Stimulated activated naive B cell treated with anti-CD40 and anti-IgM and Interleukin-4, amounts not matched to agents 10 μg/mL and 1 μg/mL and 100 μg/mL, for 72 hours (primary cell): ENCODE data around the gene GABRG3.

Source experiments
- ATAC-seq, 2 donors: fragments of 150-1000 bp; cut with Tn5 transposase; replicated peaks; 2 replicates each; pipeline ENCODE4 v1.10.0; 2021; ENCODE audit warnings: moderate library complexity in 1 of 2
- DNase-seq: peaks from one replicate; pipeline ENCODE4 v3.0.0; 2021
- H3K27ac Mint-ChIP-seq: one replicate; pipeline ENCODE4 v1.8.0; 2022; ENCODE audit warnings: mild to moderate bottlenecking, mixed read lengths
- H3K27me3 Mint-ChIP-seq, 2 donors: one replicate each; pipeline ENCODE4 v1.8.0; 2022; ENCODE audit warnings: mixed read lengths in 2 of 2
- H3K36me3 Mint-ChIP-seq, 2 donors: one replicate each; pipeline ENCODE4 v1.8.0; 2022; ENCODE audit warnings: mixed read lengths in 2 of 2, mild to moderate bottlenecking in 1 of 2
- H3K4me1 Mint-ChIP-seq, 2 donors: one replicate each; pipeline ENCODE4 v1.8.0; 2022; ENCODE audit warnings: mixed read lengths in 2 of 2, mild to moderate bottlenecking in 1 of 2
- H3K4me3 Mint-ChIP-seq, 2 donors: one replicate each; pipeline ENCODE4 v1.8.0; 2022; ENCODE audit warnings: mild to moderate bottlenecking in 2 of 2, mixed read lengths in 2 of 2, moderate library complexity in 1 of 2
- H3K9me3 Mint-ChIP-seq, 2 donors: one replicate each; pipeline ENCODE4 v1.8.0; 2022; ENCODE audit warnings: mixed read lengths in 2 of 2, mild to moderate bottlenecking in 1 of 2

GABRG3 gene

GRCh38 chr15:27123291-27123690 lies 152.3 kb downstream of the GABRG3 start:
- Mint-ChIP-seq H3K4me1 (no peaks in the 10 kb centered on the region), H3K36me3 (no peaks in the 10 kb centered on the region), H3K27me3 (no peaks in the 10 kb centered on the region), H3K27ac (no peak overlapping the region), H3K9me3 (peaks cover 9 to 16% of the 10 kb centered on the region in 2 donors), H3K4me3 (no peak overlapping the region)
- DNase-seq (no peak), ATAC-seq (no peak)

- Mint-ChIP-seq H3K27me3 (no peaks in the 10 kb centered on the region), H3K36me3 (no peaks in the 10 kb centered on the region), H3K9me3 (peaks cover 9 to 16% of the 10 kb centered on the region in 2 donors), H3K4me1 (no peaks in the 10 kb centered on the region), H3K27ac (no peak overlapping the region), H3K4me3 (no peak overlapping the region)
- ATAC-seq (no peak), DNase-seq (no peak)
These were observed 152.8 kb downstream of the GABRG3 start for GRCh38 chr15:27123808-27124207.

GRCh38 chr15:27124287-27124871 lies 153.4 kb downstream of the GABRG3 start:
- Mint-ChIP-seq H3K36me3 (no peaks in the 10 kb centered on the region), H3K4me3 (no peak overlapping the region), H3K9me3 (peaks cover 7 to 16% of the 10 kb centered on the region in 2 donors), H3K27me3 (no peaks in the 10 kb centered on the region), H3K27ac (no peak overlapping the region), H3K4me1 (no peaks in the 10 kb centered on the region)
- DNase-seq (no peak), ATAC-seq (no peak)

DNA sequence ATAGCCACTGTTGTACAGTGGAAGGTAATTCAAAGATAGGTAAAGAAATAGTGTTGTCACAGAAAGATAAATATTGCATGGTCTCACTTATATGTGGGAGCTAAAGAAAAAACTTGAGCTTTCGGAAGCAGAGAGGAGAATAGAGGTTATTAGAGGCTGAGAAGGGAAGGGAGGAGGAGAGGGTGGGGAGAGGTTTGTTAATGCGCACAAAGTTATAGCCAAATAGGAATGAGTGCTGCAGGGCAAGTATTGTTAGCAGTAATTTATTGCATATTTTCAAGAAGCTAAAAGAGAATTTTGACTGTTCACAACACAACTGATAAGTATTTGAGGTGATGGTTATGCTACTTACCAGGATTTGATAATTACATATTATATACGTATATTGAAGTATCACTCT lies 154.2 kb downstream of the GABRG3 start:
- Mint-ChIP-seq H3K36me3 (no peaks in the 10 kb centered on the region), H3K4me3 (no peak overlapping the region), H3K27ac (no peak overlapping the region), H3K27me3 (no peaks in the 10 kb centered on the region), H3K9me3 (peaks cover 7 to 16% of the 10 kb centered on the region in 2 donors), H3K4me1 (no peaks in the 10 kb centered on the region)
- DNase-seq, result no peak
- ATAC-seq, result no peak

DNA sequence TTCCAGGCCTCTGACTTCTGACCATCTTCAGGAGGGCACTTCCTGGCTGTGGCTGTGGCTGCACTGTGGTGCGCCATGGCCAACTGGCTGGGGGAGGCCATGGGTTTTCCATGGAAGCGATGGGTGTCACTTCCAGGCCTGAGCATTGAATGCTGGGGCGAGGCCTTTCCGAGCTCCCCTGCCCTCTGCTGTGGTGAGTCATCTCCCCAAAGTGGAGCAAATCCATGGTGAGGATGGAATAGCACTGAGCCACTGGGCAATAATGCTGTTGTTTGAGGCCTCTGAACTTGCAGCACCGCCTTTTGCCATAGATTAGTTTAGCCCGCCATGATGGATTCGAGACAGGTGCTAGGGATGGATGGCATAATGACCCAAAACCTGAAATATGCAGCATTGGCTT lies 155.5 kb downstream of the GABRG3 start:
- no peak for DNase-seq
- Mint-ChIP-seq H3K27me3 (no peaks in the 10 kb centered on the region), H3K9me3 (peaks cover 13 to 20% of the 10 kb centered on the region in 2 donors), H3K27ac (no peak overlapping the region), H3K36me3 (no peaks in the 10 kb centered on the region), H3K4me3 (no peak overlapping the region), H3K4me1 (no peaks in the 10 kb centered on the region)
- no peak for ATAC-seq

DNA sequence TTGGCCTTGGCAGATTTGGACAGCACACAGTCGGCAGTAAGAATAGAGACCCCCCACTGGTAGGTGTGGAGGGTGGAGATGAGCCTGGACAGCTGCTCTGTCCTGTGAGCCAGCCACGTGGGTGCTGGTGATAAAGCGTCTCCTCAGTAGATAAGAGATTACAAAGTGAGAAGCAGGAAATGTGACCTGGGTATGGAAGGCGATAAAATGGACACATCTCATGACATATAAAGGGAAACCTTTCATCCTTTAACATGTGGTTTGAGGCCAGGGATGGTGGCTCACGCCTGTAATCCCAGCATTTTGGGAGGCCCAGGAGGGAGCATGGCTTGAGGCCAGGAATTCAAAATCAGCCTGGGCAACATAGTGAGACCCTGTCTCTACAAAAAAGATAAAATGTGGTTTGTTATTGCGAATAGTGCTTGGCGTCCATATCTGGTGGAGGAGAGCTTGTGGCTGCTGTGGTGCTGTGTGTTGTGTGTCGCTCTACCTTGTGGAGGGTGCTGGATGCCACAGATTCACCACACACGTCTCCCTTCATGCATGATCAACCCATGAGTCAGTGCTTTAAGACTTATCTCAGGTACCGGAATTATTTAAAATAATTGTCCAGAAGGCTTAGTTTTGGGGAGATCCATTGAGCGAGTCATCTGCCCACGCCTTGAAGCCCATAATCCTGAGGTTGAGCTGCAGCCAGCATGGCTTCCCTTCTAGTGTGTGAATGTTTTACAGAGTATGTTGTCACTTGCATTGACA lies 157.0 kb downstream of the GABRG3 start:
- no peaks in the 10 kb centered on the region for H3K4me1 Mint-ChIP-seq
- DNase-seq (no peak), ATAC-seq (no peak)
- peaks cover 10 to 13% of the 10 kb centered on the region in 2 donors for H3K9me3 Mint-ChIP-seq
- H3K27ac Mint-ChIP-seq, result no peak overlapping the region
- H3K27me3 Mint-ChIP-seq, result no peaks in the 10 kb centered on the region
- H3K4me3 Mint-ChIP-seq, result no peak overlapping the region
- H3K36me3 Mint-ChIP-seq, result no peaks in the 10 kb centered on the region

GRCh38 chr15:27133249-27133648 lies 162.3 kb downstream of the GABRG3 start:
- H3K36me3 Mint-ChIP-seq, result no peaks in the 10 kb centered on the region
- no peak overlapping the region for H3K4me3 Mint-ChIP-seq
- no peak for DNase-seq
- H3K27me3 Mint-ChIP-seq, result no peaks in the 10 kb centered on the region
- ATAC-seq, result no peak
- H3K27ac Mint-ChIP-seq, result no peak overlapping the region
- H3K9me3 Mint-ChIP-seq, result peaks cover 6 to 9% of the 10 kb centered on the region in 2 donors
- no peaks in the 10 kb centered on the region for H3K4me1 Mint-ChIP-seq

GRCh38 chr15:27134481-27134880 lies 163.5 kb downstream of the GABRG3 start:
- Mint-ChIP-seq H3K27me3 (no peaks in the 10 kb centered on the region), H3K27ac (no peak overlapping the region), H3K4me1 (no peaks in the 10 kb centered on the region), H3K36me3 (no peaks in the 10 kb centered on the region), H3K4me3 (no peak overlapping the region), H3K9me3 (peaks cover 6 to 13% of the 10 kb centered on the region in 2 donors)
- no peak for DNase-seq
- ATAC-seq, result no peak

- Mint-ChIP-seq H3K4me3 (no peak overlapping the region), H3K4me1 (no peaks in the 10 kb centered on the region), H3K27me3 (no peaks in the 10 kb centered on the region), H3K27ac (no peak overlapping the region), H3K9me3 (peaks cover 6 to 13% of the 10 kb centered on the region in 2 donors), H3K36me3 (no peaks in the 10 kb centered on the region)
- ATAC-seq (no peak), DNase-seq (no peak)
These were observed 164.2 kb downstream of the GABRG3 start for GRCh38 chr15:27135151-27135550.

GRCh38 chr15:27137127-27137526 lies 166.1 kb downstream of the GABRG3 start:
- Mint-ChIP-seq H3K9me3 (peaks cover under 1 to 11% of the 10 kb centered on the region in 2 donors), H3K27ac (no peak overlapping the region), H3K27me3 (no peaks in the 10 kb centered on the region), H3K36me3 (no peaks in the 10 kb centered on the region), H3K4me3 (no peak overlapping the region), H3K4me1 (no peaks in the 10 kb centered on the region)
- ATAC-seq, result no peak
- no peak for DNase-seq

GRCh38 chr15:27165590-27165989 lies 194.6 kb downstream of the GABRG3 start:
- ATAC-seq, result no peak
- H3K27me3 Mint-ChIP-seq, result no peaks in the 10 kb centered on the region
- no peaks in the 10 kb centered on the region for H3K36me3 Mint-ChIP-seq
- no peak overlapping the region for H3K27ac Mint-ChIP-seq
- H3K9me3 Mint-ChIP-seq, result peaks cover 5 to 11% of the 10 kb centered on the region in 2 donors
- DNase-seq, result no peak
- H3K4me1 Mint-ChIP-seq, result no peaks in the 10 kb centered on the region
- no peak overlapping the region for H3K4me3 Mint-ChIP-seq

DNA sequence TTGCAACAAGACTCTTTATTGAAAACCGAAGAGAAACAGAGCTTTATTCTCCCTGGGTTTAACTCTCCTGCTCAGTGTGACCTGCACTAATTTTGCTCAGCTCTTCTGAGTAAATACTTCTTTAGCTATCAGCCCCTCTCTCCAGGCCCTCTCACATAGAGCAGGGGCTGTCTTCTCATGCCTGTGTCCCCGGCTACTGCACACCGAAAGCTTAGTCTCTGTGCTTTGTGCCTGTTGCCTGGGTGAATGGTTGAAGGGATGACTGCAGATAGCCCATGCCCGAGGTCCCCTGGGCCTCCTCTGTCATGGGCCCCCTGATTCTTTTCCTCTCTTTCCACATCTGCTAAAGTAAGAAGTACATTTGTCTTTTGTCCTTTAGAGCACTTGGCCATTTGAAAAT lies 195.9 kb downstream of the GABRG3 start:
- no peaks in the 10 kb centered on the region for H3K27me3 Mint-ChIP-seq
- no peak overlapping the region for H3K4me3 Mint-ChIP-seq
- ATAC-seq (no peak), DNase-seq (no peak)
- no peak overlapping the region for H3K27ac Mint-ChIP-seq
- H3K9me3 Mint-ChIP-seq, result peaks cover 5 to 11% of the 10 kb centered on the region in 2 donors
- no peaks in the 10 kb centered on the region for H3K4me1 Mint-ChIP-seq
- no peaks in the 10 kb centered on the region for H3K36me3 Mint-ChIP-seq

DNA sequence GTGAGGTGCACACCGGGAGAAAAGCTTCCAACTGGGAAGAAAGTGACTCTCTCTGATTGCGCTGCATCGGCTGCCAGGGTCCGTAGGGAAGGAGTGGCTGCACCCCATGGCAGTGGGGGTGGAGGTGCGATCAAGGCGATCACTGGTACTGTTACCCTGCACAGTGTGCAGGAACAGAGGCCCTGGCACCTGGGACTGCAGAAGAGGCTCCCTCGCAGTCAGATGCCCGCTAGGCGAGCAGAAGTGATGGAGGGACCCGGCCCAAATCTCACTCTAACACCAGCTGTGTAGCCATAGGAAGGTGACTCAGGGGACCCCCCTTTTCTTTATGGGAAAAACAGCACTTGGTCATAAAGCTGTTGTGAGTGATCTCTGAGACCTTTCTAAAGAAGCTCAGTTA lies 196.8 kb downstream of the GABRG3 start:
- Mint-ChIP-seq H3K4me1 (no peaks in the 10 kb centered on the region), H3K27me3 (no peaks in the 10 kb centered on the region), H3K4me3 (no peak overlapping the region), H3K27ac (no peak overlapping the region), H3K9me3 (peaks cover 3 to 11% of the 10 kb centered on the region in 2 donors), H3K36me3 (no peaks in the 10 kb centered on the region)
- ATAC-seq (no peak), DNase-seq (no peak)

GRCh38 chr15:27170851-27171250 lies 199.9 kb downstream of the GABRG3 start:
- Mint-ChIP-seq H3K4me1 (no peaks in the 10 kb centered on the region), H3K27ac (no peak overlapping the region), H3K4me3 (no peak overlapping the region), H3K27me3 (no peaks in the 10 kb centered on the region), H3K9me3 (peaks cover 6 to 9% of the 10 kb centered on the region in 2 donors), H3K36me3 (peaks cover 0 to 1% of the 10 kb centered on the region in 2 donors)
- no peak for DNase-seq
- no peak for ATAC-seq

- no peak for ATAC-seq
- Mint-ChIP-seq H3K27ac (no peak overlapping the region), H3K27me3 (no peaks in the 10 kb centered on the region), H3K4me3 (no peak overlapping the region), H3K9me3 (peaks cover 16 to 19% of the 10 kb centered on the region in 2 donors), H3K36me3 (peaks cover 0 to 1% of the 10 kb centered on the region in 2 donors), H3K4me1 (no peaks in the 10 kb centered on the region)
- DNase-seq, result no peak
These were observed 201.8 kb downstream of the GABRG3 start for GRCh38 chr15:27172821-27173220.
